Measurements from ENCODE around the gene RAD18.

RAD18 gene

GRCh38 chr3:8985411-8985831 lies 22.1 kb upstream of the RAD18 start:
- FAIRE-seq = no peak

DNA sequence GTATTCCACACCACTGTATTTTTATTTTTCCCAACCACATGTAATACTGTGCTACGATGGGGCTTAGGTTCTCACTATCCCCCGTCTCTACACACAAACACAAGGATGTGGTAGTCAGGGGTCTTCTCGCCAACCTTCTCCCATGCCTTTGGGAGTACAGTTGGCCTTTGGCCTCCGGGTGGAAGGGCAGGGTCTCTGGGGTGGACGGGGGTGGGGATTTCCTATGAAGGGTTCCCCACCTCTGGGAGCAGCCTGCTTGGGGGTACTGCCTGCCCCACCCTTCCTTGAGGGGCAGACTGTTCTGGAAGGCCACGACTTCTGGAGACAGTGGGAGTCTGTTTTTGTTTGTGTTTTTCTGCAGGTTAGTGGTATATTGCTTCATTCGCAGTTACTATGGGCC lies 21.3 kb upstream of the RAD18 start:
- no peak for FAIRE-seq

GRCh38 chr3:8984081-8984480 lies 20.8 kb upstream of the RAD18 start:
- FAIRE-seq = no peak

DNA sequence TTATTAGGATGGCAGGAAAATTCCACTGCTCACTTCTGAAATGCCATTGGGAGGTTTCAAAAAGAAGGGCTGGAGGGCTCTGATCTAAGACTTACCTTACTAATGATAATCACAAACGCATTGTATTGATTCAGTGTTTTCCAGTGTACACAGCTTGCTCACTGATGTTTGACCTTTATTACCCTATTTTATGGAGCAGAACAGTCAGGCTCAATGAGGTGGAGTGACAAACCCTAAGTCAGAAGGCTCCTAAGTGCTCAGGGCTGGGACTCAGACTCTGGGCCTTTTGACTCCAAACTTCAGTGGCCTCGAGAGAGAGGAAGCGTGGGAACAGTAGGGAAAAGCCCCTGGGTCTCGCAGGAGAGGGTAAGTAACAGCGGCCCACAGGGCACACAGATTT lies 20.3 kb upstream of the RAD18 start:
- no peak for FAIRE-seq

DNA sequence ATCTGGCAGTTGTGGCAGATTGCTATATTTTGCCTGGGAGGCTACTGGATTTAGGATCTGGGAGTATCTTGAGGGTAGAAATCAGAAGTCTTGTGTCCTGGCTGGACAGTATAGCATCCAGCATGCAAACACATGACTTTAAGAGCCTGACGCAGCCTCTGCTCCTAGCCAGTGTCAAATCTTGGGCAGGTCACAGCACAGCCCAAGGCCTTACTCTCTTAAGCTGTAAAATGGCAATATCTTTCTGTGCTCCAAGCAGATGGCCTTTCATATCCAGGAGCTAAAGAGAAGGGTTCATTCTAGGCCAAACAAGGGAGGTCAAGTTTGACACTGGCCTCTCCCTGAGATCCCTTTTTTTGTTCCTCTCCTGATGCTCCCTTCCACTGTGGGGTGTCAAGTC lies 19.8 kb upstream of the RAD18 start:
- FAIRE-seq = no peak

DNA sequence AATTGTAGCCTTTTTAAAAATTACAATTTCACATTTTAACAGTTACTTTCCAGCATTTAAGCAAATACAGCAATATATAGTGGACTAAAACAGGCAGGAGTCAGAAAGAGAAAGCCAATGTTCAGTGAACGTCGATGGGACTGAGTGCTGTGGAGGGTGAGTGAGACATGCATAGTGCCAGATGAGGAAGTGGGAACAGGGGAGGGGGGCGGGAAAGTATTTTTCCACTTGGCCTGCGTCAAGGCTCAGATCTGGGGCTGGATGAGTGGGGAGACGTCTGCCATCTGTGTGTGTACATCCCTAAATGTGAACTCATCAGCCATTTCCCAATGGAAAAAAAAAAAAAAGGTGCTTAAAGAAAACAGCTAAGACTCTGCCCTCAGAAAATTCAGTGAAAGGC lies 19.2 kb upstream of the RAD18 start:
- FAIRE-seq = no peak

- FAIRE-seq = no peak
These were observed 18.4 kb upstream of the RAD18 start for GRCh38 chr3:8981700-8982099.

- no peak for FAIRE-seq
These were observed 18.0 kb upstream of the RAD18 start for GRCh38 chr3:8981296-8981695.

GRCh38 chr3:8980756-8981257 lies 17.5 kb upstream of the RAD18 start:
- no peak for FAIRE-seq

GRCh38 chr3:8979262-8979661 lies 16.0 kb upstream of the RAD18 start:
- no peak for FAIRE-seq

DNA sequence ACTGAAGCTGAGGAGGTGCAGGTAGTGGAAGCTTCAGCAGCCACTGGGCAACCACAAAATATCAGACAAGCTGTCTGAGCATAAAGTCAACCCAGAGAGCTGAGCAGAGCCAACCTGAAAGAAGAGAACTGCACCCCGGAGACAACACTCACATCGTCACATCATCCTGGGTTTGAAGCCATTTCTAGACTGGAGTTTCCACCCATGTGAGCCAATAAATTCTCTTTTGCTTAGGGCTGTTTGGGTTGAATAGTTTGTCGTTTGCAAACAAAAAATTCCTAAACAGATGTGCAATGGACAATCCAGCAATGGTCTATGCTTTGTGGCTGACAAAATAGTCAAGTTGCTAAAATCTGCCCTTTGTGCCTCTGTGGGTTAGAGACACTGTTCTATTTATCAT lies 15.3 kb upstream of the RAD18 start:
- FAIRE-seq = no peak

GRCh38 chr3:8976540-8977182 lies 13.4 kb upstream of the RAD18 start:
- no peak for FAIRE-seq

- FAIRE-seq = no peak
These were observed 12.1 kb upstream of the RAD18 start for GRCh38 chr3:8975081-8976020.

DNA sequence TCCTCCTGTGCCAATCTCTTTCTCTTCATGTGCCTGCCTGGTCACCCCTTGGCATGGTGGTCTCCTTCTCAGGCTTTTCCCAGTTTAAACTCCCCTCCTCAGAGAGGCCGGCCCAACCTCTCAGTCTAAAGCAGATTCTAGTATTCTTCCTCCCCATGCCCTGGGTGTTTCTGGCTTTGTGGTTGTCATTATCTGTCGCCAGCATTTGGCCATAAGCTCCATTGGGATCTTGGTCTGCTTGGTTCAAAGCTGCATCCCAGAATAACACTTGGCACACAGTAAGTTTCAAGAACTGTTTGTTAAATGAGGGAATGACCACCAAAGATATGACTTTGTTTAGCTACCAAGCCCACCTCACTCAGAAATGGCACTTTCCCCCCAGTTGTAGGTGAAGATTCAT lies 11.2 kb upstream of the RAD18 start:
- FAIRE-seq = no peak

- no peak for FAIRE-seq
These were observed 9.4 kb upstream of the RAD18 start for GRCh38 chr3:8972639-8973038.

DNA sequence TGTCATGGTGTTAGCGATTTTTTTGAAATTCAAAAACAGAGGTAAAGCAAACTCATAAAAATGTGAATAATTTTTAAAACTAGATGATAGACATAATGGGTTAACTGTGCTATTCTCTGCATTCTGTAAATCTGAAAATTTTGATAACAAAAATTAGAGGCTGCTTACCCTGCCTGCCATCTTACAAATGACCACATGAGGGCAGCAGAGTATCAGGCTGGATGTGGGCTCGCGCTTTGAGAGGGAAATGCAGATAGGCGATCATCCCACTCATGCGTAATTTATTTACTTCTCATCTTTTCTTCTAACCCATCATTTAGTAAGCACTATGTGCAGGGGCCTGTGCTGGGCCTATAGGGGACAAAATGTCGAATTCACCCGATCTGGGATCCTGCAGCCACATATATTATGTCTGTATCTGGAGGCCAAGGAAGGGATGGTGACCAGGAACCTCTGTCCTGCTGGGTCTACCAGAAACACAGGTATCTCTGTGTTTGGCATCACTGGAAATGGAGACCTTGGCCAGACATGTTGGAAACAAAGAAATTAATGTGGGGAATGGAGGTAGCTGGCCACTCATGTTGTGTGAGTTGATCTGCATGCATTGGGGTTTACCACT lies 7.8 kb upstream of the RAD18 start:
- peak; percentile 80 for FAIRE-seq

DNA sequence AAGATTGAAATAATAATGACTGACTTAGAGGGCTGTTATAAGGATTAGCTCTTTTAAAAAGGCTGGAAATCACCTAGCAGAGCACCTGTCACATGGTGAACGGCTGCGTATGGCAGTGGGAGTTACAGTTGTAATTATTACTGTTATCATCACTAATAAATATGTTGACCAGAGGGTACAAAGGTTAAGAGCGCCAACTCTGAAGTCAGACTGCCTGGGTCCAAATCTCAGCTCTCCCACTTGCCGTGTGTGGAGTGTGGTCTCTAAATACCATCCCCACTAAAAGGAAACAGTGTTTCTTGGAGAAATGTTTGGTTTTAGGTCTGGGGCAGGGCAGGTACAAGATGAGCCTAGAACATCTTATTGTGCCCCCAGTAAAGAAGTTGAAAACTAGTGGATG lies 6.0 kb upstream of the RAD18 start:
- no peak for FAIRE-seq

- no peak for FAIRE-seq
These were observed 5.2 kb upstream of the RAD18 start for GRCh38 chr3:8968375-8968882.

GRCh38 chr3:8967553-8967952 lies 4.3 kb upstream of the RAD18 start:
- FAIRE-seq = no peak

- FAIRE-seq = no peak
These were observed 3.6 kb upstream of the RAD18 start for GRCh38 chr3:8966820-8967348.

GRCh38 chr3:8966150-8966819 lies 3.0 kb upstream of the RAD18 start:
- no peak for FAIRE-seq
